Dedifferentiated amniotic fluid mesenchymal stem cell (primary cell): ENCODE measurements around the gene CCDC13.
A peak's percentile ranks its signal among the peaks of the same experiment; 100 is the strongest.

Experiments
- DNase-seq: peaks from one replicate; pipeline ENCODE4 v3.0.0-alpha.2; 2016; ENCODE audit errors: extremely low spot score

Gene CCDC13

GRCh38 chr3:42800251-42800650 lies 27.2 kb upstream of the CCDC13 start:
- DNase-seq = no peak

- DNase-seq = no peak
Measured at GRCh38 chr3:42799376-42799775, 26.3 kb upstream of the CCDC13 start.

DNA sequence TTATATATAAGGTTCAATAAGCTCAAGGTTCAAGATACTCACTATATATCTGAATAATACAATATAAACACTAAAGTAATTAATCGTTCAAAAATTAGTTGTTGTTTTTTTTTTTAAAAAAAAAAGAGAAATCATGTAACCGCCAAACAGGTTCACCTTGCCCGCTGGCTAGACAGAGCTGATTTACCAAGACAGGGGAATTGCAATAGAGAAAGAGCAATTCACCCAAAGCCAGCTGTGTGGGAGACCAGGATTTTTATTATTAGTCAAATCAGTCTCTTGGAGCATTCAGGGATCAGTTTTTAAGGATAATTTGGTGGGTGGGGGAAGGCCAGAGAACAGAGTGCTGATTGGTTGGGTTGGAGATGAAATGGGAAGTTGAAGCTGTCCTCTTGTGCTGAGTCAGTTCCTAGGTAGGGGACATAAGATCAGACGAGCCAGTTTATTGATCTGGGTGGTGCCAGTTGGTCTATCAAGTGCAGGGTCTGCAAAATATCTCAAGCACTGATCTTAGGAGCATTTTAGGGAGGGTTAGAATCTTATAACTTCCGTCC lies 23.4 kb upstream of the CCDC13 start:
- no peak for DNase-seq

DNA sequence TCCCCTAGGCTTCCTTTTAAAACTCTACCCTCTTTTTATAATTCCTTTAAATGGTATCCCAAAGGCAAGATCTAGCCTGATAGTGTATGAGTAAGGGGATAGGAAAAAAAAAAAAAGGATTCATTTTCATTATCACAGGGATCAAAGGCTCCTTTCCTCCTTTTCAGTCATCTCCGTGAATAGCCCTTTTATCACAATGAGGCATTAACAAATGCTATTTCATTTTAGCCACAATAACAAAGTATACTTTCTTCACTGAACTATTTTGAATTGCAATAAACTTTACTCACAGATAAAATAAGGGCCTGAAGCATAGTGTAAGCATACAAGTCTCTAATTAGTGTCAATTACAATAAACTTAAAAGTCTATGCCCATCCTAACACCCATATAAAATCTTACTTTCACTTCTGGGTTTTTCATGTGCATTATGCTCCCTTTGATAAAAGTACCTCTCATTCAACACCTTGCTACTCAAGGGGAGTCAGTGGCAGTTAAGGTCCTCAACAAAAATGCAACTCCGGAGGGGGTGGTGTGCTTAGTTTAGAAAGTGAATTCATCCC lies 22.6 kb upstream of the CCDC13 start:
- no peak for DNase-seq

GRCh38 chr3:42790714-42791229 lies 17.7 kb upstream of the CCDC13 start:
- DNase-seq = no peak

- DNase-seq = no peak
Measured at GRCh38 chr3:42786631-42787030, 13.6 kb upstream of the CCDC13 start.

- no peak for DNase-seq
Measured at GRCh38 chr3:42786212-42786611, 13.2 kb upstream of the CCDC13 start.

GRCh38 chr3:42780892-42781700 lies 8.0 kb upstream of the CCDC13 start:
- DNase-seq = peak; percentile 87

- DNase-seq = no peak
Measured at GRCh38 chr3:42780398-42780797, 7.3 kb upstream of the CCDC13 start.

- DNase-seq = no peak
Measured at GRCh38 chr3:42778644-42779043, 5.6 kb upstream of the CCDC13 start.

GRCh38 chr3:42773409-42773751 lies 327 bp upstream of the CCDC13 start:
- no peak for DNase-seq

- no peak for DNase-seq
Measured at GRCh38 chr3:42771271-42771670, 1.8 kb downstream of the CCDC13 start.

DNA sequence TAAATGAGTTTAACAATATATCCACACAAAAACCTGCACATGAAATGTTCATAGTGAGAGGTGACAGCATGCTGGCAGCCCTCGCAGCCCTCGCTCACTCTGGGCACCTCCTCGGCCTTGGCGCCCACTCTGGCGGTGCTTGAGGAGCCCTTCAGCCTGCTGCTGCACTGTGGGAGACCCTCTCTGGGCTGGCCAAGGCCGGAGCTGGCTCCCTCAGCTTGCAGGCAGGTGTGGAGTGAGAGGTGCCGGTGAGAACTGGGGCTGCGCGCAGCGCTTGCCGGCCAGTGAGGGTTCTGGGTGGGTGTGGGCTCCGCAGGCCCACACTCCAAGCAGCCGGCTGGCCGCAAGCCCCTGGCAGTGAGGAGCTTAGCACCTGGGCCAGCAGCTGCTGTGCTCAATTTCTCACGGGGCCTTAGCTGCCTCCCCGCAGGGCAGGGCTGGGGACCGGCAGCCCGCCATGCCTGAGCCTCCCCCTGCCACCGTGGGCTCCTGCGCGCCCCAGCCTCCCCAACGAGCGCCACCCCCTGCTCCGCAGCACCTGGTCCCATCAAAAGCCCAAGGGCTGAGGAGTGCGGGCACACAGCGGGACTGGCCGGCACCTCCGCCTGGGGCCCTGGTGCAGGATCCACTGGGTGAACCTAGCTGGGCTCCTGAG lies 3.4 kb downstream of the CCDC13 start:
- DNase-seq = no peak

DNA sequence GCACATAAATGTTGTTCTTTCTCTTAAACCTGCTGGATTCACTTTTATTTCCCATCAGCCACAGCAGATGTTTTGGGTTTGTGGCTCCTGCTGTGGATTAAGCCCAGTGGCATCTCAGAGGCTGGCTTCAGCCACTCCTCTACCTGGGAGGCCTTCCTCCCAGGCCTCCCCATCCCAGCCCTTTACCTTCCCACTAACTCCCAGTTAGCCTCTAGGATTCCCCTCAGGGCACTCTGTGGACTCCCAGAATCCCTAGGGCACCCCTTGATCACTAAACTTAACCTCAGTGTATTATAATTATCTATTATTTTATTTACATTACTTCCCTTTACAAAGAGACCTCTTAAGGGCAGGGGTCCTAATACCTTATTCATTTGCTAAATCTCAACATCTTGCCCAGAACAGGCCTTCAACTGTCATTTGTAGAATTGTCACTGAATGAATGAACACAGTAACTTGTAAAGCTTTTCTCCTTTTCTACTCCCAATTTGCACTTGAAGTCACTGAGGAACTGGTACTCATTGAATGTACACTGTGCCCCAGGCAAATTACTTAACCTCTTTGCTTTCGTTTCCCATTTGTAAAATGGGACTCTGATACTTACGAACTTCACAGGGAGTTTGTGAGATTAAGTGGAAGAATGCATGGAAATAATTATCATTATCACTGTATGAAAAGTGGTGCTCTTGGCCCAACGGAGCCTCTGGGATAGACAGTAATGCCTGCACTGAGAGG lies 8.3 kb downstream of the CCDC13 start:
- DNase-seq = no peak

GRCh38 chr3:42764115-42764514 lies 8.9 kb downstream of the CCDC13 start:
- DNase-seq = no peak

DNA sequence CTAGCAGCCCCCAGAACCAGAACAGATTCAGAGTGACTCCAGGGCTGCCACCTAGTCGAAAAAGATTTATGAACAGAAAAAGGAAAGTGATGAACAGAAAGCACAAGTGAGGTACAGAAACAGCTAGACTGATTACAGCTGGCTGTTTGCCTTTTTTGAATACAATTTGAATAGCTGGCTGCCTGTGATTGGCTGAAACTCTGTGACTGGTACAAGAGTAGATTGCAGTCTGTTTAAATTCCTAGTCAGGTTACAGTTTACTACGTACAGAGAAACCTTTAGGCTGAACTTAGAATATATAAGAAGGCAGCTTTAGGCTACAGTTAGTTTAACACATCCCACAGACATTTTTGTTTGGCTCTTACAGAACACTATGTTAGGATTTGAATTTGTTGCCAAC lies 10.0 kb downstream of the CCDC13 start:
- no peak for DNase-seq

- no peak for DNase-seq
Measured at GRCh38 chr3:42762046-42762724, 10.9 kb downstream of the CCDC13 start.

GRCh38 chr3:42758126-42758525 lies 14.9 kb downstream of the CCDC13 start:
- no peak for DNase-seq

DNA sequence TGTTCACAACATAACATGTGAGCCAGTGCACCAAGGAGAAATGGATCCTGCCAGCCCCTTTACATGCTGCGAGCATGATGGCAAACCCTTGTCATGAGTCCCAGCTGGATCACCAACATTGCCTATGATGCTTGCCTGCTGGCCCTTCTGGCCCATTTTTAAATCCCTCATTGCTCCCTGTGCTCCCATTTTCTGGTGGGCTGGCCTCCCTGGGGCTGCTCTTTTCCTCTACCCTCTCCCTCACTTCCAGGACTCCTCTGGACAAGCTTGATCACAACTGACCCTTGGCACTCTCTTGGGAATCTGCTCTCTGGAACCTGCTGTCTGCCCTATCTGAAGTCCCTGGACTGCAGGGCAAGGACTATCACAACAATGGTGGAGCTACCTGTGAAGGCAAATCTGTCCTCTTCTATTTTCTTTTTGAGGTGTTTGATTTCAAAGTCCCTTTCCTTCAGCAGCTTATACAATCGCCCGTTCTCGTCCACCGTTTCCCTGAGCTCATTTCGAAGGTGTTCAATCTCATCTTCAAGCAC lies 16.3 kb downstream of the CCDC13 start:
- DNase-seq = no peak

GRCh38 chr3:42755681-42756578 lies 17.1 kb downstream of the CCDC13 start:
- DNase-seq = no peak
